ENCODE data around the gene NDNF.

GRCh38 chr4:121070696-121071639, 1.4 kb downstream of the NDNF start:
- TF ChIP-seq CTCF (IDR thresholded peaks at IDR 0.05; ENCODE audit: low read depth, low read length) (no peak), EZH2phosphoT487 (IDR thresholded peaks at IDR 0.05; ENCODE audit: low read depth) (no peak)
